H9 (cell line): ENCODE measurements around the gene S100P. TPM values are rescaled to one million over a fixed set of nuclear protein-coding genes. Genes with fewer than 3 reads are reported as not detected.

Experiments used
- DNase-seq: peaks from one replicate; pipeline ENCODE4 v3.0.0-alpha.2; 2017
- H2AFZ ChIP-seq: one replicate; pipeline ENCODE4 v1.6.1; 2013; ENCODE audit warnings: mild to moderate bottlenecking, low read length, control low read depth, moderate library complexity
- H2AK5ac ChIP-seq: 2 replicates; pipeline ENCODE4 v1.6.1; 2013; ENCODE audit warnings: low read length, control low read depth, mixed read lengths; ENCODE audit not compliant: insufficient read length
- H2BK120ac ChIP-seq: one replicate; pipeline ENCODE4 v1.6.1; 2013; ENCODE audit warnings: low read depth, mild to moderate bottlenecking, low read length, control low read depth, inconsistent platforms; ENCODE audit not compliant: poor library complexity, severe bottlenecking
- H2BK12ac ChIP-seq: 2 replicates; pipeline ENCODE4 v1.6.1; 2013; ENCODE audit warnings: low read length, control low read depth, mixed read lengths, low read depth; ENCODE audit not compliant: insufficient read length
- H2BK15ac ChIP-seq: 2 replicates; pipeline ENCODE4 v1.6.1; 2013; ENCODE audit warnings: low read depth, low read length, control low read depth
- H2BK20ac ChIP-seq: one replicate; pipeline ENCODE4 v1.6.1; 2013; ENCODE audit warnings: low read depth, mild to moderate bottlenecking, low read length, control low read depth, inconsistent platforms; ENCODE audit not compliant: poor library complexity, severe bottlenecking
- H2BK5ac ChIP-seq: 2 replicates; pipeline ENCODE4 v1.6.1; 2013; ENCODE audit warnings: low read length, control low read depth, mixed read lengths; ENCODE audit not compliant: insufficient read length
- H3K14ac ChIP-seq: 2 replicates; pipeline ENCODE4 v1.6.1; 2013; ENCODE audit warnings: low read length, control low read depth; ENCODE audit not compliant: insufficient read depth
- H3K18ac ChIP-seq: 2 replicates; pipeline ENCODE4 v1.6.1; 2013; ENCODE audit warnings: low read depth, mild to moderate bottlenecking, mixed read lengths, low read length, control low read depth; ENCODE audit not compliant: insufficient read length
- H3K23ac ChIP-seq: 2 replicates; pipeline ENCODE4 v1.6.1; 2013; ENCODE audit warnings: low read length, control low read depth, mixed read lengths, low read depth; ENCODE audit not compliant: insufficient read length
- H3K23me2 ChIP-seq: 2 replicates; pipeline ENCODE4 v1.6.1; 2013; ENCODE audit warnings: low read depth, mild to moderate bottlenecking, mixed read lengths, low read length, control low read depth; ENCODE audit not compliant: insufficient read length, poor library complexity, severe bottlenecking
- H3K27ac ChIP-seq: 2 replicates; pipeline ENCODE4 v1.5.1; 2013; ENCODE audit warnings: low read length, control low read depth, mixed read lengths, low read depth; ENCODE audit not compliant: insufficient read length
- H3K27me3 ChIP-seq: 2 replicates; pipeline ENCODE4 v1.6.1; 2013; ENCODE audit warnings: low read length, control low read depth, inconsistent platforms; ENCODE audit not compliant: insufficient read depth
- H3K4ac ChIP-seq: 2 replicates; pipeline ENCODE4 v1.6.1; 2013; ENCODE audit warnings: low read depth, mild to moderate bottlenecking, control low read depth, inconsistent platforms, low read length, moderate library complexity
- H3K4me1 ChIP-seq: 2 replicates; pipeline ENCODE4 v1.6.1; 2013; ENCODE audit warnings: low read length, control low read depth, inconsistent platforms; ENCODE audit not compliant: insufficient read depth
- H3K4me2 ChIP-seq: 2 replicates; pipeline ENCODE4 v1.6.1; 2013; ENCODE audit warnings: low read length, control low read depth, mixed read lengths; ENCODE audit not compliant: insufficient read length, insufficient read depth
- H3K56ac ChIP-seq: 2 replicates; pipeline ENCODE4 v1.6.1; 2013; ENCODE audit warnings: low read depth, mild to moderate bottlenecking, mixed read lengths, low read length, control low read depth; ENCODE audit not compliant: insufficient read length
- H3K79me1 ChIP-seq: 2 replicates; pipeline ENCODE4 v1.6.1; 2013; ENCODE audit warnings: low read depth, mild to moderate bottlenecking, moderate library complexity, low read length, control low read depth, inconsistent platforms; ENCODE audit not compliant: insufficient read depth, poor library complexity, severe bottlenecking
- H3K79me2 ChIP-seq: 2 replicates; pipeline ENCODE4 v1.6.1; 2013; ENCODE audit warnings: low read length, control low read depth, inconsistent platforms; ENCODE audit not compliant: insufficient read depth
- H3K9ac ChIP-seq: 2 replicates; pipeline ENCODE4 v1.6.1; 2013; ENCODE audit warnings: low read length, control low read depth, mixed read lengths; ENCODE audit not compliant: insufficient read length; ENCODE audit errors: extremely low read depth
- H3K9me3 ChIP-seq: one replicate; pipeline ENCODE4 v1.6.1; 2013; ENCODE audit warnings: low read depth, low read length, inconsistent platforms; ENCODE audit not compliant: control insufficient read depth
- H3T11ph ChIP-seq: one replicate; pipeline ENCODE4 v1.6.1; 2013; ENCODE audit warnings: mild to moderate bottlenecking, low read length, control low read depth, inconsistent platforms
- H4K20me1 ChIP-seq: one replicate; pipeline ENCODE4 v1.6.1; 2013; ENCODE audit not compliant: control insufficient read depth, insufficient read length, insufficient read depth
- H4K5ac ChIP-seq: 2 replicates; pipeline ENCODE4 v1.6.1; 2013; ENCODE audit warnings: low read depth, mild to moderate bottlenecking, mixed read lengths, low read length, control low read depth; ENCODE audit not compliant: insufficient read length
- H4K8ac ChIP-seq: replicated peaks from 2 replicates; pipeline ENCODE4 v1.6.1; 2013; ENCODE audit warnings: low read length, control low read depth, mixed read lengths, low read depth; ENCODE audit not compliant: insufficient read length
- H4K91ac ChIP-seq: 2 replicates; pipeline ENCODE4 v1.6.1; 2013; ENCODE audit warnings: low read depth, mild to moderate bottlenecking, moderate library complexity, mixed read lengths, low read length, control low read depth; ENCODE audit not compliant: insufficient read length
- H3K27ac Mint-ChIP-seq, 3 experiments: 2 replicates in 2 of 3; 3 replicates in 1 of 3; pipeline ENCODE4 v1.8.0; 2020 to 2021; ENCODE audit warnings: mixed read lengths in 3 of 3, mild to moderate bottlenecking in 1 of 3, moderate library complexity in 1 of 3
- H3K27me3 Mint-ChIP-seq: 2 replicates; pipeline ENCODE4 v1.8.0; 2021; ENCODE audit warnings: low read depth, mild to moderate bottlenecking, moderate library complexity, mixed read lengths
- H3K36me3 Mint-ChIP-seq, 3 experiments: 2 replicates in 2 of 3; 3 replicates in 1 of 3; pipeline ENCODE4 v1.8.0; 2020 to 2021; ENCODE audit warnings: low read depth in 3 of 3, mixed read lengths in 3 of 3; ENCODE audit not compliant: insufficient read depth in 1 of 3
- H3K4me1 Mint-ChIP-seq, 2 experiments: 2 replicates each; pipeline ENCODE4 v1.8.0; 2020; ENCODE audit warnings: mixed read lengths in 2 of 2
- H3K4me3 Mint-ChIP-seq, 2 experiments: 2 replicates in 1 of 2; 3 replicates in 1 of 2; pipeline ENCODE4 v1.8.0; 2020 to 2021; ENCODE audit warnings: mild to moderate bottlenecking in 2 of 2, mixed read lengths in 2 of 2, moderate library complexity in 1 of 2
- H3K9me3 Mint-ChIP-seq, 2 experiments: 2 replicates in 1 of 2; 3 replicates in 1 of 2; pipeline ENCODE4 v1.8.0; 2020; ENCODE audit warnings: mild to moderate bottlenecking in 2 of 2, mixed read lengths in 2 of 2, moderate library complexity in 1 of 2
- CTCF ChIP-seq: fragments of 200-600 bp; sonication (generic); conservative IDR thresholded peaks from 3 replicates; pipeline ENCODE4 v1.8.0; 2021; ENCODE audit warnings: antibody characterized with exemption, mild to moderate bottlenecking
- WGBS: extraction: QIAGEN DNeasy Blood & Tissue Kit; methylation state at CpG from one replicate; pipeline ENCODE4 v1.1.7; 2013; ENCODE audit warnings: missing lambda C conversion rate, low lambda C conversion rate, mixed read lengths; ENCODE audit not compliant: insufficient read length; ENCODE audit errors: extremely low coverage; 5-methylcytosine and 5-hydroxymethylcytosine counted together
- total RNA-seq: library from RNA; stranded (reverse); gene quantifications from 2 replicates; pipeline ENCODE4 v1.2.1, GENCODE V29; 2021

The S100P gene
- total RNA-seq, 1 experiment from 2014 or later = not detected

DNA sequence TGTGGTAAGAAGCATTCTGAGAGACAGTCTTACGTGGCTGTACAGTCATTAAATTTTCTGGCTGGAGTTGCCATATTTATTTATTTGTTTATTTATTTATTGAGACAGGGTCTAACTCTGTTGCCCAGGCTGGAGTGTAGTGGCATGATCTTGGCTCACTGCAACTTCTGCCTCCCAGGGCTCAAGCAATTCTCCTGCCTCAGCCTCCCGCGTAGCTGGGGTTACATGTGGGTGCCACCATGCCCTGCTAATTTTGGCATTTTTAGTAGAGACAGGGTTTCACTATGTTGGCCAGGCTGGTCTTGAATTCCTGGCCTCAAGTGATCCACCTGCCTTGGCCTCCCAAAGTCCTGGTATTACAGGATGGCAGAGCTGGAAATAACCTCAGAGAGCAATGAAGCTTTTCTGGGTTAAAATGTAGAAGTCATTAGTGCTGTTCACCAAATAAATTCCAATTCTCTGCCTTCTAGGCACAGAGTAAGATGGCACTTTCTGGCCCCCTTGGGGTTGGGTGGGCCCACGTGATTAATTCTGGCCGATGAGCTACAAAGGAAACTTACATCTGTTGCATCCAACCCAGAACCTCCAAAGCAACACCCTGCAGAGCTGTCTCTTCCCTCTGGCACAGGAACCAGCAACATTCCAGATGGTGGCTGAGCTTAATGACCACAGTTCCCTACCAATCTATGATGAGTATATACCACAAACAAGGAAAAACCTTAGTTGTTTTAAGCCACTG, 48.7 kb upstream of the S100P start:
- Histone ChIP-seq H3K14ac (no peak overlapping the region), H4K20me1 (no peaks in the 10 kb centered on the region), H3K9ac (no peak overlapping the region), H4K91ac (no peak overlapping the region), H2BK20ac (no peak overlapping the region), H3K4ac (no peak overlapping the region), H3K56ac (no peak overlapping the region), H4K8ac (no peak overlapping the region), H3K27ac (no peak overlapping the region), H3K4me1 (no peaks in the 10 kb centered on the region), H3T11ph (no peak overlapping the region), H2BK120ac (no peak overlapping the region), H3K27me3 (no peaks in the 10 kb centered on the region), H3K79me1 (peaks cover 8% of the 10 kb centered on the region), H3K23me2 (peaks cover 11% of the 10 kb centered on the region), H2BK5ac (no peak overlapping the region), H3K4me2 (no peak overlapping the region), H3K79me2 (peaks cover 10% of the 10 kb centered on the region), H2BK12ac (no peak overlapping the region), H2AFZ (no peak overlapping the region), H2BK15ac (no peak overlapping the region), H3K23ac (no peak overlapping the region), H2AK5ac (no peak overlapping the region), H3K18ac (no peak overlapping the region), H4K5ac (no peak overlapping the region), H3K9me3 (no peaks in the 10 kb centered on the region)
- WGBS = no CpG with 5 or more reads among the region's 5 CpGs
- H3K27me3 Mint-ChIP-seq = peaks cover 6% of the 10 kb centered on the region
- 0 out of 5 replicates have a peak, but pooled peaks cover 2 to 3% of the 10 kb centered on the region in 2 experiments for H3K9me3 Mint-ChIP-seq
- no peak for DNase-seq
- no peak overlapping the region for H3K4me3 Mint-ChIP-seq
- no peak for TF ChIP-seq CTCF
- peaks cover 19 to 24% of the 10 kb centered on the region in 2 experiments for H3K4me1 Mint-ChIP-seq
- H3K36me3 Mint-ChIP-seq = peaks cover 22 to 26% (median 25%) of the 10 kb centered on the region in 3 experiments
- H3K27ac Mint-ChIP-seq = no peak overlapping the region; a peak in 1 of 7 replicates
